ENCODE results near the gene FANCE. TPM values are rescaled to one million over a fixed set of nuclear protein-coding genes. Genes with fewer than 3 reads are reported as not detected.
A peak's percentile ranks its signal among the peaks of the same experiment; 100 is the strongest.

The FANCE gene
- polyA plus RNA-seq (ENCODE audit: insufficient read length in 3 of 3), result 1 to 10 TPM; 9.1 to 9.8 (median 9.5) TPM
- long read RNA-seq, donor 1, result 0 reads
- long read RNA-seq, donor 2, result 0 reads
- long read RNA-seq, donor 3, partial matches to known transcripts, result 0 of 1 reads
- long read RNA-seq, donor 3, other reads (novel, unspliced or antisense), result 0 of 1 reads
- long read RNA-seq, donor 4, result 0 reads
- long read RNA-seq, donor 5, result 0 reads
- long read RNA-seq, donor 6, partial matches to known transcripts, result 0 of 2 reads
- long read RNA-seq, donor 6, other reads (novel, unspliced or antisense), result 0 of 2 reads
- long read RNA-seq, donor 7, partial matches to known transcripts, result 0 of 6 reads
- long read RNA-seq, donor 7, other reads (novel, unspliced or antisense), result 5 of 6 reads
- long read RNA-seq, donor 8, result 0 reads
- long read RNA-seq, donor 9, partial matches to known transcripts, result 0 of 2 reads
- long read RNA-seq, donor 9, other reads (novel, unspliced or antisense), result 0 of 2 reads
- long read RNA-seq, donor 10, partial matches to known transcripts, result 6 of 6 reads
- long read RNA-seq, donor 10, other reads (novel, unspliced or antisense), result 0 of 6 reads
- long read RNA-seq, donor 11, partial matches to known transcripts, result 0 of 1 reads
- long read RNA-seq, donor 11, other reads (novel, unspliced or antisense), result 0 of 1 reads
- long read RNA-seq, donor 12, result 0 reads
- long read RNA-seq, donor 13, result 0 reads
- long read RNA-seq, donor 14, partial matches to known transcripts, result 0 of 2 reads
- long read RNA-seq, donor 14, other reads (novel, unspliced or antisense), result 0 of 2 reads
- long read RNA-seq, donor 15, result 0 reads
- long read RNA-seq, donor 16, partial matches to known transcripts, result 0 of 3 reads
- long read RNA-seq, donor 16, other reads (novel, unspliced or antisense), result 0 of 3 reads

- peak; percentile 72 to 94 (median 90) for DNase-seq (ENCODE audit: extremely low read depth in 1 of 11, low read depth in 9 of 11, low spot score in 4 of 11)
Observed at GRCh38 chr6:35452183-35453090, at the start of gene FANCE. Gene FANCE, plus strand, starts transcription at chr6:35452338. Its CDS starts 208 bp downstream, at chr6:35452546.

- DNase-seq (ENCODE audit: extremely low read depth in 1 of 11, low read depth in 9 of 11, low spot score in 4 of 11), result no peak
Observed at GRCh38 chr6:35402856-35403191, 49.3 kb upstream of the FANCE start.

GRCh38 chr6:35403544-35404442 is 48.3 kb upstream of the FANCE start:
- no peak for DNase-seq (ENCODE audit: extremely low read depth in 1 of 11, low read depth in 9 of 11, low spot score in 4 of 11)

- DNase-seq (ENCODE audit: extremely low read depth in 1 of 11, low read depth in 9 of 11, low spot score in 4 of 11), result no peak
Observed at GRCh38 chr6:35406711-35407485, 45.2 kb upstream of the FANCE start.

GRCh38 chr6:35409245-35409644 is 42.9 kb upstream of the FANCE start:
- DNase-seq (ENCODE audit: extremely low read depth in 1 of 11, low read depth in 9 of 11, low spot score in 4 of 11), result no peak

GRCh38 chr6:35410131-35410530 is 42.0 kb upstream of the FANCE start:
- no peak for DNase-seq (ENCODE audit: extremely low read depth in 1 of 11, low read depth in 9 of 11, low spot score in 4 of 11)

GRCh38 chr6:35411066-35411465 is 41.1 kb upstream of the FANCE start:
- DNase-seq (ENCODE audit: extremely low read depth in 1 of 11, low read depth in 9 of 11, low spot score in 4 of 11), result no peak

- no peak for DNase-seq (ENCODE audit: extremely low read depth in 1 of 11, low read depth in 9 of 11, low spot score in 4 of 11)
Observed at GRCh38 chr6:35412102-35412501, 40.0 kb upstream of the FANCE start.

- DNase-seq (ENCODE audit: extremely low read depth in 1 of 11, low read depth in 9 of 11, low spot score in 4 of 11), result no peak
Observed at GRCh38 chr6:35413911-35414310, 38.2 kb upstream of the FANCE start.

- DNase-seq (ENCODE audit: extremely low read depth in 1 of 11, low read depth in 9 of 11, low spot score in 4 of 11), result peak in 7 of 11 donors; percentile 36 to 53 (median 44)
Observed at GRCh38 chr6:35415065-35415891, 36.9 kb upstream of the FANCE start.

- DNase-seq (ENCODE audit: extremely low read depth in 1 of 11, low read depth in 9 of 11, low spot score in 4 of 11), result no peak
Observed at GRCh38 chr6:35417979-35418661, 34.0 kb upstream of the FANCE start.

- DNase-seq (ENCODE audit: extremely low read depth in 1 of 11, low read depth in 9 of 11, low spot score in 4 of 11), result peak in 3 of 11 donors; percentile 20 to 36 (median 25)
Observed at GRCh38 chr6:35419417-35419816, 32.7 kb upstream of the FANCE start.

GRCh38 chr6:35419961-35420360 is 32.2 kb upstream of the FANCE start:
- DNase-seq (ENCODE audit: extremely low read depth in 1 of 11, low read depth in 9 of 11, low spot score in 4 of 11), result no peak

GRCh38 chr6:35425284-35425683 is 26.9 kb upstream of the FANCE start:
- DNase-seq (ENCODE audit: extremely low read depth in 1 of 11, low read depth in 9 of 11, low spot score in 4 of 11), result no peak

GRCh38 chr6:35426074-35426473 is 26.1 kb upstream of the FANCE start:
- DNase-seq (ENCODE audit: extremely low read depth in 1 of 11, low read depth in 9 of 11, low spot score in 4 of 11), result no peak

- DNase-seq (ENCODE audit: extremely low read depth in 1 of 11, low read depth in 9 of 11, low spot score in 4 of 11), result no peak
Observed at GRCh38 chr6:35427435-35427834, 24.7 kb upstream of the FANCE start.
